ENCODE data around the gene CFAP99. TPM values are rescaled to one million over a fixed set of nuclear protein-coding genes. Genes with fewer than 3 reads are reported as not detected.
A peak's percentile ranks its signal among the peaks of the same experiment; 100 is the strongest.

Gene CFAP99
- total RNA-seq, 4 donors from 2014 or later: 0.21 to 0.46 TPM; not detected in 2

DNA sequence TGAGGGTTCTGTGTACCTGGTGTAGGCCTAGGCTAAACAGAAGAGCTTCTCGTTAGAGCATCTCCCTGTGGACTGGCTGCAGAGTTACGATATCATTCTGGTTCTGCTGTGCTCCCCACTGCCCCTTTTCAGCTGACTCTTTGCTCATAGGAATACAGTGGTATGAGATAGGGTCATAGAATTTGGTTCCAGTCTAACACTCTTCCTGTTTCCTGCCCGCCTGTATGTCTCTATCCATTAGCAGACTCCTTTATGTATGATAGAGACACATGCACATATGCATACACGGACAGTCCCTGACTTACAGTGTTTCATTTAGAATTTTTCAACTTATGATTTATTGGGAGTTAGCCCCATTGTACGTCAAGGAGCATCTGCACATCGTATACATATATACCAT is 65.4 kb downstream of the CFAP99 start:
- TF ChIP-seq POLR2A (IDR thresholded peaks at IDR 0.05): no peak
- TF ChIP-seq CTCF (IDR thresholded peaks at IDR 0.05): no peak
- intact Hi-C loops (cut with DNase I; ENCODE audit: low total_unique reads): no loop called here
- no peak for DNase-seq
- Histone ChIP-seq H3K4me1 (peaks cover 0 to 9% of the 10 kb centered on the region in 2 donors), H3K4me3 (no peak overlapping the region), H3K36me3 (no peaks in the 10 kb centered on the region), H3K27me3 (no peaks in the 10 kb centered on the region), H3K27ac (no peak overlapping the region), H3K9me3 (no peaks in the 10 kb centered on the region)

DNA sequence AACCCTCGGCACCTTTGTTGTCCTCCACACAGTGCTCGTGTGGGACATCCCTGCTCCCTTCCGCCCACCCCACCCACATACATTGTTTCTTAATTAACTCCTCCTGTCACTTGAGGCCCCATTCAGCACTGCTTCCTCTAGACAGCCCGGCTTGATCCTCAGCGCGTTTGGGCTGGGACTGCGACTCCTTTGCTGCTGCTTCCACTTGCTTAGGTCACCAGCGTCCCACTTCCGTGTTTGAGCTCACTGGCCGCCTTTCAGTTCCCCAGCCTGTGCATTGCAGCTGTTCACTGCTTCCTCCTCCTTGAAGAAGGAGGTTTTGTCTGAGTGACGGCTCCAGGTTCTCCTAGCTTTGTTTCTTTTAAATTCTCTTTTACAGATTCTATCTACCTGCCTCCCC is 66.2 kb downstream of the CFAP99 start:
- no peak overlapping the region for H3K4me3 ChIP-seq
- peak; percentile 24 to 31 for DNase-seq
- peaks cover 0 to 9% of the 10 kb centered on the region in 2 donors for H3K4me1 ChIP-seq
- H3K27me3 ChIP-seq: no peaks in the 10 kb centered on the region
- H3K9me3 ChIP-seq: no peaks in the 10 kb centered on the region
- peak overlapping the region in 1 of 2 donors; percentile 38 for H3K27ac ChIP-seq
- intact Hi-C loops (cut with DNase I; ENCODE audit: low total_unique reads): no loop called here
- TF ChIP-seq CTCF (IDR thresholded peaks at IDR 0.05): no peak
- no peak for TF ChIP-seq POLR2A (IDR thresholded peaks at IDR 0.05)
- no peaks in the 10 kb centered on the region for H3K36me3 ChIP-seq

- Histone ChIP-seq H3K27me3 (no peaks in the 10 kb centered on the region), H3K9me3 (no peaks in the 10 kb centered on the region), H3K36me3 (no peaks in the 10 kb centered on the region), H3K4me1 (peaks cover 0 to 9% of the 10 kb centered on the region in 2 donors), H3K27ac (no peak overlapping the region), H3K4me3 (no peak overlapping the region)
- DNase-seq: no peak
- intact Hi-C loops (cut with DNase I; ENCODE audit: low total_unique reads): no loop called here
- TF ChIP-seq POLR2A (IDR thresholded peaks at IDR 0.05) (no peak), CTCF (IDR thresholded peaks at IDR 0.05) (no peak)
These were observed 67.2 kb downstream of the CFAP99 start for GRCh38 chr4:2485956-2486355.

DNA sequence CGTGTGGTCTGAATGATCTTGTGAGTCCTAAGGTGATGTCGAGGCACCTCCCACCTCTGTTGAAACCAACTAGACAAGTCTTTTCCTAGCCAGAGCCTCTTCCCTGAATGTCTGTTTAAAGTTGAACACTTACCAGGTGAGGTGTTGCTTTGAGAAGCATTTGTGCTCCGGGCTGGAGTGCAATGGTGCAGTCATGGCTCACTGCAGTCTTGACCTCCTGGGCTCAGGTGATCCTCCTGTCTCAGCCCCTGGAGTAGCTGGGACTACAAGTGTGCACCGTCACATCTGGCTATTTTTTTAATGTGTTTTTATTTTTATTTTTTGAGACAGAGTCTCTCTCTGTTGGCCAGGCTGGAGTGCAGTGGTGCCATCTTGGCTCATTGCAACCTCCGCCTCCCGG is 68.2 kb downstream of the CFAP99 start:
- Histone ChIP-seq H3K27ac (no peak overlapping the region), H3K9me3 (no peaks in the 10 kb centered on the region), H3K36me3 (no peaks in the 10 kb centered on the region), H3K4me3 (no peak overlapping the region), H3K4me1 (peaks cover 0 to 3% of the 10 kb centered on the region in 2 donors), H3K27me3 (no peaks in the 10 kb centered on the region)
- no peak for DNase-seq
- TF ChIP-seq POLR2A (IDR thresholded peaks at IDR 0.05) (no peak), CTCF (IDR thresholded peaks at IDR 0.05) (no peak)
- intact Hi-C loops (cut with DNase I; ENCODE audit: low total_unique reads): no loop called here

GRCh38 chr4:2487632-2488031 is 68.9 kb downstream of the CFAP99 start:
- Histone ChIP-seq H3K27ac (no peak overlapping the region), H3K27me3 (no peaks in the 10 kb centered on the region), H3K4me3 (no peak overlapping the region), H3K9me3 (no peaks in the 10 kb centered on the region), H3K4me1 (no peaks in the 10 kb centered on the region), H3K36me3 (no peaks in the 10 kb centered on the region)
- intact Hi-C loops (cut with DNase I; ENCODE audit: low total_unique reads): no loop called here
- TF ChIP-seq CTCF (IDR thresholded peaks at IDR 0.05): no peak
- no peak for DNase-seq

Data from uterus (tissue), 4 donors.